SU-DHL-6 (cell line): ENCODE results near the gene C3.

ENCODE experiments used
- EZH2phosphoT487 ChIP-seq: fragments of 200-600 bp; sonication (generic), shearing (Covaris generic); conservative IDR thresholded peaks from 2 replicates; pipeline ENCODE4 v1.6.1; 2018; ENCODE audit warnings: mild to moderate bottlenecking, antibody characterized with exemption, low read length, moderate library complexity, mixed read lengths
- TF ChIP-seq, protein P1 (sequence below): fragments of 200-600 bp; sonication (generic); IDR thresholded peaks from one replicate; pipeline ENCODE4 v1.5.1; 2017; ENCODE audit warnings: antibody characterized with exemption, mild to moderate bottlenecking, low read length, moderate library complexity; ENCODE audit not compliant: insufficient read depth, poor library complexity, severe bottlenecking

DNA sequence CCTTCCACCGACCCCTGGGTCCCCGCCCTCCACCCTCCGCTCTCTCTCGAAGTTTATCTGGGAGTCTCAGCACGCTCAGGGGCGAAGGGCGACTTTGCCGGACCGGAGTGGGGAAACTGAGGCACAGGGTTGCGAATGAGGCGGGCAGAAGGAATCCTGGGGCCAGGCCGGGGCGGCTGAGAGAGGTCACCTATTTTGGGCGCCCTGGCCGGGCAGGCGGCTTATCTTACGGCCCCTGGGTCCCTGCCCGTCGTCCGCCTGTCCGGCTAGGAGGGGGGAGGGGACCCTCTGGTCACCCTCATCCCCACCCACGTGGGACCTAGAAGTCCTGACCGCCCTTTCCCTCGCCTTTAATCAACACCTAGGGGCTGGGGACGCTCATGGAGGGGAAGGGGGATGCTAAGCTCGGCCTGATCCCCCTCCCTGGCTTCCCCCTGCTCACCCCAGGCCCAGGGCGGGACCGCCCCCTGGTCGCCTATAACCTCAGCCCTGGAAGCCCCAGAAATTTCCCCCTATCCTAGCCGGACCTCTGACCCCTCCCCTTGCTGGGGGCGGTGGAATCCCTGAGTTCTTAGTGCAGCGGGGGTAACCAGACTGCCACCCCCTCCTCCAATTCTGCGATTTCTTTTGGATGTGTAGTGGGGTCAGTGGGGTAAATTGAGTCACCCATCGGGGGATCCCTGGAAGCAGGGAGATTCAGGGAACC lies 19.6 kb upstream of the C3 start:
- TF ChIP-seq, protein P1, sequence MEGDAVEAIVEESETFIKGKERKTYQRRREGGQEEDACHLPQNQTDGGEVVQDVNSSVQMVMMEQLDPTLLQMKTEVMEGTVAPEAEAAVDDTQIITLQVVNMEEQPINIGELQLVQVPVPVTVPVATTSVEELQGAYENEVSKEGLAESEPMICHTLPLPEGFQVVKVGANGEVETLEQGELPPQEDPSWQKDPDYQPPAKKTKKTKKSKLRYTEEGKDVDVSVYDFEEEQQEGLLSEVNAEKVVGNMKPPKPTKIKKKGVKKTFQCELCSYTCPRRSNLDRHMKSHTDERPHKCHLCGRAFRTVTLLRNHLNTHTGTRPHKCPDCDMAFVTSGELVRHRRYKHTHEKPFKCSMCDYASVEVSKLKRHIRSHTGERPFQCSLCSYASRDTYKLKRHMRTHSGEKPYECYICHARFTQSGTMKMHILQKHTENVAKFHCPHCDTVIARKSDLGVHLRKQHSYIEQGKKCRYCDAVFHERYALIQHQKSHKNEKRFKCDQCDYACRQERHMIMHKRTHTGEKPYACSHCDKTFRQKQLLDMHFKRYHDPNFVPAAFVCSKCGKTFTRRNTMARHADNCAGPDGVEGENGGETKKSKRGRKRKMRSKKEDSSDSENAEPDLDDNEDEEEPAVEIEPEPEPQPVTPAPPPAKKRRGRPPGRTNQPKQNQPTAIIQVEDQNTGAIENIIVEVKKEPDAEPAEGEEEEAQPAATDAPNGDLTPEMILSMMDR, result no peak
- TF ChIP-seq EZH2phosphoT487, result no peak
